ENCODE measurements around the gene ACOXL. TPM values are rescaled to one million over a fixed set of nuclear protein-coding genes. Genes with fewer than 3 reads are reported as not detected.
A peak's percentile ranks its signal among the peaks of the same experiment; 100 is the strongest.

Gene ACOXL
- total and polyA plus RNA-seq, 9 of the 15 experiments (the other 6 are each of a cell fraction or from before 2014, with no cell fraction given), result 0.31 to 0.56 TPM; not detected in 7

DNA sequence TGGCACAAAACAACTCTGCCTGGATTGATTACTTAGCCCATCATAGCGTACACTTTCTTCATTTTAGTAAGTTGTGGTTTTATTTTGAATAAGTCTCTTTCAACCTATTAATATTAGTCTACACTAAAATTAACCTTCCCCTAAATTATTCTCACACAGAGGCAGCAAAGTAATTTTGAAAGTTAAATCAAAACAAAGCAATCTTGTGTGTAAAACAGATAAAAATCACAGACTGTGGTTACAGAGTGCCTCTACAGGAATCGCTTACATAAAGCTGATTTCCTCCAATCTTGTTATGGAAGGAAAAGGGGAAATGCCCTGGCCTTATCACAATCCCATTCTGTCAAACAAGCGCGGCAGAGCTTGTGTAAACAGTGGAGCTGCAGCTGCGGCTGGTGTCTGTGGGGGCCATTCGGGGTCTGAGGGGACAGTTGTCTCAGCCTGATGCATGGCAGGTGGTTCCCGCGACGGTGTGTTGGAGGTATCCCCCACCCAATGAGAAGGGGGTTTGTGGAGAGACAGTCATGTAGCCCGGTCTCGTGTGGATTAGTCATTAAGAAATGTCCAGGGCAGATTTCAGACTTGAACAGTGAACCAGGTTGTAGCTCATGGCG lies 430.5 kb downstream of the ACOXL start (continued):
- TF ChIP-seq SMAD4 (CRISPR knock-in tag; conservative IDR thresholded peaks at IDR 0.05) (peak; percentile 86), ARID1B (IDR thresholded peaks at IDR 0.05) (peak; percentile 77), RBM17 (IDR thresholded peaks at IDR 0.05; ENCODE audit: borderline replicate concordance, low read depth, low read length) (no peak), KLF10 (CRISPR knock-in tag; IDR thresholded peaks at IDR 0.05) (no peak), ZBED1 (IDR thresholded peaks at IDR 0.05) (no peak), DIDO1 (tag; IDR thresholded peaks at IDR 0.05; ENCODE audit: low read depth) (no peak), ZFP30 (CRISPR knock-in tag; IDR thresholded peaks at IDR 0.05; ENCODE audit: borderline replicate concordance) (no peak), MCM5 (IDR thresholded peaks at IDR 0.05; ENCODE audit: low read depth) (no peak), ZNF175 (CRISPR knock-in tag; IDR thresholded peaks at IDR 0.05; ENCODE audit: low read depth) (no peak), MCM7 (IDR thresholded peaks at IDR 0.05) (no peak), RHOXF2B (CRISPR knock-in tag; conservative IDR thresholded peaks at IDR 0.05) (no peak), ZNF184 (CRISPR knock-in tag; IDR thresholded peaks at IDR 0.05) (no peak), ZNF124 (CRISPR knock-in tag; IDR thresholded peaks at IDR 0.05) (no peak), STAG1 (CRISPR knock-in tag; IDR thresholded peaks at IDR 0.05; ENCODE audit: borderline replicate concordance) (no peak)
- TF ChIP-seq, protein P1, sequence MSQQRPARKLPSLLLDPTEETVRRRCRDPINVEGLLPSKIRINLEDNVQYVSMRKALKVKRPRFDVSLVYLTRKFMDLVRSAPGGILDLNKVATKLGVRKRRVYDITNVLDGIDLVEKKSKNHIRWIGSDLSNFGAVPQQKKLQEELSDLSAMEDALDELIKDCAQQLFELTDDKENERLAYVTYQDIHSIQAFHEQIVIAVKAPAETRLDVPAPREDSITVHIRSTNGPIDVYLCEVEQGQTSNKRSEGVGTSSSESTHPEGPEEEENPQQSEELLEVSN (IDR thresholded peaks at IDR 0.05; ENCODE audit: borderline replicate concordance in 1 of 2, extremely low read depth in 1 of 2, insufficient read depth in 1 of 2, insufficient read length in 1 of 2, low read depth in 1 of 2, low read length in 1 of 2, poor library complexity in 1 of 2, severe bottlenecking in 1 of 2), result no peak
- TF ChIP-seq, protein P2, sequence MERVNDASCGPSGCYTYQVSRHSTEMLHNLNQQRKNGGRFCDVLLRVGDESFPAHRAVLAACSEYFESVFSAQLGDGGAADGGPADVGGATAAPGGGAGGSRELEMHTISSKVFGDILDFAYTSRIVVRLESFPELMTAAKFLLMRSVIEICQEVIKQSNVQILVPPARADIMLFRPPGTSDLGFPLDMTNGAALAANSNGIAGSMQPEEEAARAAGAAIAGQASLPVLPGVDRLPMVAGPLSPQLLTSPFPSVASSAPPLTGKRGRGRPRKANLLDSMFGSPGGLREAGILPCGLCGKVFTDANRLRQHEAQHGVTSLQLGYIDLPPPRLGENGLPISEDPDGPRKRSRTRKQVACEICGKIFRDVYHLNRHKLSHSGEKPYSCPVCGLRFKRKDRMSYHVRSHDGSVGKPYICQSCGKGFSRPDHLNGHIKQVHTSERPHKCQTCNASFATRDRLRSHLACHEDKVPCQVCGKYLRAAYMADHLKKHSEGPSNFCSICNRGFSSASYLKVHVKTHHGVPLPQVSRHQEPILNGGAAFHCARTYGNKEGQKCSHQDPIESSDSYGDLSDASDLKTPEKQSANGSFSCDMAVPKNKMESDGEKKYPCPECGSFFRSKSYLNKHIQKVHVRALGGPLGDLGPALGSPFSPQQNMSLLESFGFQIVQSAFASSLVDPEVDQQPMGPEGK (CRISPR knock-in tag; IDR thresholded peaks at IDR 0.05; ENCODE audit: borderline replicate concordance), result no peak
- TF ChIP-seq, protein P3, sequence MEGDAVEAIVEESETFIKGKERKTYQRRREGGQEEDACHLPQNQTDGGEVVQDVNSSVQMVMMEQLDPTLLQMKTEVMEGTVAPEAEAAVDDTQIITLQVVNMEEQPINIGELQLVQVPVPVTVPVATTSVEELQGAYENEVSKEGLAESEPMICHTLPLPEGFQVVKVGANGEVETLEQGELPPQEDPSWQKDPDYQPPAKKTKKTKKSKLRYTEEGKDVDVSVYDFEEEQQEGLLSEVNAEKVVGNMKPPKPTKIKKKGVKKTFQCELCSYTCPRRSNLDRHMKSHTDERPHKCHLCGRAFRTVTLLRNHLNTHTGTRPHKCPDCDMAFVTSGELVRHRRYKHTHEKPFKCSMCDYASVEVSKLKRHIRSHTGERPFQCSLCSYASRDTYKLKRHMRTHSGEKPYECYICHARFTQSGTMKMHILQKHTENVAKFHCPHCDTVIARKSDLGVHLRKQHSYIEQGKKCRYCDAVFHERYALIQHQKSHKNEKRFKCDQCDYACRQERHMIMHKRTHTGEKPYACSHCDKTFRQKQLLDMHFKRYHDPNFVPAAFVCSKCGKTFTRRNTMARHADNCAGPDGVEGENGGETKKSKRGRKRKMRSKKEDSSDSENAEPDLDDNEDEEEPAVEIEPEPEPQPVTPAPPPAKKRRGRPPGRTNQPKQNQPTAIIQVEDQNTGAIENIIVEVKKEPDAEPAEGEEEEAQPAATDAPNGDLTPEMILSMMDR (IDR thresholded peaks at IDR 0.05 in 2 of 3, conservative IDR thresholded peaks at IDR 0.05 in 1 of 3; ENCODE audit: insufficient read depth in 2 of 3, low read depth in 1 of 3, low read length in 3 of 3), result no peak

All from K562 (cell line).